ENCODE measurements around the gene COMT. TPM values are rescaled to one million over a fixed set of nuclear protein-coding genes. Genes with fewer than 3 reads are reported as not detected.

COMT gene
- total RNA-seq, 5 donors from 2014 or later (not counting 1 experiment from before 2014, with no cell fraction given) = 30.6 to 53.1 (median 50.5) TPM

DNA sequence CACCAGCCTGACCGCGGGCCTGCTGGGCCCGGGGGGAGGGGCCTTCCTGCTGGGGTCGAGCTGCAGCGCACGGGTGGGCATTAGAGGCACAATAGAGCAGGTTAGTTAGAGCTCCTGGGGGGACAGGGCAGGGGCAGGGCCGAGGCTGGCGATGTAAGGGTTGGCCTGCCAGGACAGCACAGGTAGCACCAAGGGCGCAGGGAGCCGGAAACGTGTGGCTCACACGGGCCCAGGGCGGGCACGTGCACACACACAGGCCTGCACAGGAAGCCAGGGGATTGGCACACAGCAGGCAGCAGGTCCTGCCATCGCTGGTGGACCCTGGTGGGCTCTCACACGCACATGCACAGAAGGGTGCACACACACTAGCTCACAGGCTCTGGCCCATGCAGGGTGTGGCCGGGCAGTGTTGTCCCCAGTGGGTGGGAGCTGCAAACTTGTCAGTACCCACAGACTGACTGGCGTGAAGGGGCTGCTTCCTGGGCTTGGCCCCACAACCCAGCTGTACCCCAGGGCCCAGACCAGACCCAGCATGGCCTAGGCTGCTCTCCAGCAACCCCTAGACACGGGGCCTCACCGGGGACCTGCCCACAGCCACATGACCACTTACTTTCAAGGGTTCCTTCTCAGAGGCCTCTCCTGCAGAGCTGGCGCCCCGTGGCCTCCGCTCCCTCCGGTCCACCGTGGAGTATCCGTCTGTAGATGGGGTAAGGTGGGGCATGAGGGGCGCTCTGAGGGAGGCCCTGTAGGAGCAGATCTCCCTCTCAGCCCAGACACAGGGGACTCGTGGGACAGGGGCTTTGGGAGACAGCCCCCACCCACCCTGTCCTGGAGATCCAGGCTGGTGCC is 29.9 kb downstream of the COMT start:
- peaks cover 0 to 49% of the 10 kb centered on the region in 2 experiments for H3K4me1 ChIP-seq (ENCODE audit: control insufficient read depth in 1 of 2, extremely low read depth in 1 of 2, insufficient read depth in 2 of 2, low read length in 2 of 2)
- no peak overlapping the region for H3K27ac Mint-ChIP-seq
- H3K36me3 Mint-ChIP-seq = peaks cover 4% of the 10 kb centered on the region
- WGBS (ENCODE audit: insufficient coverage) = 57% methylated on average over 19 of the region's 28 CpGs
- H3K27me3 Mint-ChIP-seq = no peaks in the 10 kb centered on the region
- no peaks in the 10 kb centered on the region for H3K9me3 Mint-ChIP-seq
- POLR2A ChIA-PET = no interaction called here
- peaks cover 12 to 22% (median 20%) of the 10 kb centered on the region in 3 donors for H3K4me1 Mint-ChIP-seq
- H3K4me3 Mint-ChIP-seq = no peak overlapping the region
- peak in 7 of 35 experiments; percentile 18 to 43 (median 32) for DNase-seq
- no peaks in the 10 kb centered on the region for H3K27me3 ChIP-seq (replicated peaks in 1 of 2; ENCODE audit: control insufficient read depth in 2 of 2, extremely low read depth in 1 of 2, insufficient read depth in 2 of 2, low read length in 1 of 2)
- H3K9me3 ChIP-seq = no peaks in the 10 kb centered on the region
- H3K36me3 ChIP-seq (ENCODE audit: control insufficient read depth in 2 of 2, extremely low read depth in 1 of 2, insufficient read depth in 1 of 2, low read length in 1 of 2) = peaks cover 7 to 17% of the 10 kb centered on the region in 2 donors
- H3K27ac ChIP-seq (ENCODE audit: low read length) = no peak overlapping the region
- CTCF ChIA-PET = interaction anchor here (0.9 to 1.3 kb wide), 2 partner anchors 157 to 158 kb away, joined by 4 read pairs; no protein-coding TSS in a partner anchor
- H3K4me3 ChIP-seq (ENCODE audit: control insufficient read depth in 1 of 2, extremely low read depth in 1 of 2, low read length in 1 of 2) = no peak overlapping the region
- peak; percentile 48 to 56 (median 51) for ATAC-seq (replicated peaks in 1 of 4)

DNA sequence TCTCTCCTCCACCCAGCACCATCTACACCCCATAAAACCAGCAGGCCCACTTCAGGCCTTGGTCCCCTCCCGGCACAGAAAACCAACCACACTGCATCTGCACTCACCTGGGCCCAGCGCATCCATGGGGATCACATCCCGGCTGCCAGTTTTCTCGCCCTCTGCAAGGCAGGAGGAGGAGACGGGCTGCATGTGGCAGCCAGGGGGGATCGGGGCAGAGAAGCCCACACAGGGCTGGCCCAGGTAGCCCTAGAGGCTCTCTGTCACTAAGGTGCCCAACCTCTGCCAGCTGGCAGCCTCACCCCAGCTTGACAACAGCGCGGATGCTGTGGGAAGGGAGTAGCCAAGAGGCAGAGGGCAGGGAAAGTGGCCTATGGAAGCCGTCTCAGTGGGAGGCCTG is 30.7 kb downstream of the COMT start:
- ATAC-seq (replicated peaks in 1 of 4) (no peak), DNase-seq (no peak)
- CTCF ChIA-PET = no interaction called here
- Mint-ChIP-seq H3K4me3 (no peak overlapping the region), H3K9me3 (no peaks in the 10 kb centered on the region), H3K4me1 (peaks cover 12 to 22% (median 20%) of the 10 kb centered on the region in 3 donors), H3K36me3 (peaks cover under 1% of the 10 kb centered on the region), H3K27me3 (no peaks in the 10 kb centered on the region), H3K27ac (no peak overlapping the region)
- H3K9me3 ChIP-seq = no peaks in the 10 kb centered on the region
- no peak overlapping the region for H3K27ac ChIP-seq (ENCODE audit: low read length)
- H3K4me3 ChIP-seq (ENCODE audit: control insufficient read depth in 1 of 2, extremely low read depth in 1 of 2, low read length in 1 of 2) = no peak overlapping the region
- POLR2A ChIA-PET = no interaction called here
- peaks cover 0 to 49% of the 10 kb centered on the region in 2 experiments for H3K4me1 ChIP-seq (ENCODE audit: control insufficient read depth in 1 of 2, extremely low read depth in 1 of 2, insufficient read depth in 2 of 2, low read length in 2 of 2)
- peaks cover 7 to 13% of the 10 kb centered on the region in 2 donors for H3K36me3 ChIP-seq (ENCODE audit: control insufficient read depth in 2 of 2, extremely low read depth in 1 of 2, insufficient read depth in 1 of 2, low read length in 1 of 2)
- H3K27me3 ChIP-seq (replicated peaks in 1 of 2; ENCODE audit: control insufficient read depth in 2 of 2, extremely low read depth in 1 of 2, insufficient read depth in 2 of 2, low read length in 1 of 2) = no peaks in the 10 kb centered on the region
- WGBS (ENCODE audit: insufficient coverage) = 95% methylated on average over 6 of the region's 9 CpGs

DNA sequence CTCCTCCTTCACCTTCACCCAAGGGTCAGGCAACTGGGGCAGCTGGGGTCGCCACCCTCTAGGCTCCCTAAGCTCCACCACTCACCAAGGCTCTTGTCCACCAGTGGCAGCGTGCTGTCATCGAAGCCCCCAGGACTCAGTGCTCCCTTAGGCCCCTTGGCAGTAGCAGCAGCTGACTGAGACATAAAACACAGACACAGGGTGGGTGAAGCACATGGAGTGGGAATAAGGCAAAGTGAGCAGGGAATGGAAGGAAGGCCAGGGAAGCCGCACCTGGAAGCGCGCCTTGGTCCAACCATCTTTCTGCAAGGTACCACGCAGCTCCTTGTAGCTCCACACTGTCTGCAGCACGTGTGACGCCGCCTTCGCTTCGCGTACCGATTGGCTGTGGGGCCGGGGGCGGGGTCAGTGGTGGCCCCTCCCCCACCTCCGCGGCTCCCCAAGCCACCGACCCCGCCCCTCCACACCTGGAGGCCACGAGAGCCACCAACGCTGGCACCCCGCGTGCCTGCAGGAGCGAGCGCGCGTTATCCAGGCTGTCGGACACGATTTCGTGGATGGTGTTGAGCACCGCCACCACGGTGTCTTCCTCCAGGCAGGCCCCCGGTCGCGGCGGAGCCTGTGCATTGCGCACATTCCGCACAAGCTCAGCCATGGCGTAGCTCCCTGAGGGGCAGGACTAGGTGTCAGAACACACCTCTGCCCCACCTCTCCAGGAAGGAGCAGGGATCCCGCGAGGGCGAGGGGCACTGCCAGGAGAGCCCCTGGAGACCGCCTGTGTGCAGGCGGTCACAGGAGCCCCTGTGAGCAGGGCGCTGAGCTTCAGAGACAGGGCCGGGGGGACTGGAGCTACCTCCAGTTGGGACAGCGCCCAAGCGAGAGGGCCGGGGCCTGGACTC is 31.3 kb downstream of the COMT start:
- Histone ChIP-seq H3K4me3 (ENCODE audit: control insufficient read depth in 1 of 2, extremely low read depth in 1 of 2, low read length in 1 of 2) (no peak overlapping the region), H3K36me3 (ENCODE audit: control insufficient read depth in 2 of 2, extremely low read depth in 1 of 2, insufficient read depth in 1 of 2, low read length in 1 of 2) (peaks cover 4 to 13% of the 10 kb centered on the region in 2 donors), H3K4me1 (ENCODE audit: control insufficient read depth in 1 of 2, extremely low read depth in 1 of 2, insufficient read depth in 2 of 2, low read length in 2 of 2) (peaks cover 0 to 49% of the 10 kb centered on the region in 2 experiments), H3K27me3 (replicated peaks in 1 of 2; ENCODE audit: control insufficient read depth in 2 of 2, extremely low read depth in 1 of 2, insufficient read depth in 2 of 2, low read length in 1 of 2) (peaks cover 0 to 4% of the 10 kb centered on the region in 2 experiments), H3K9me3 (no peaks in the 10 kb centered on the region), H3K27ac (ENCODE audit: low read length) (no peak overlapping the region)
- H3K27me3 Mint-ChIP-seq = no peaks in the 10 kb centered on the region
- ChIA-PET POLR2A (no interaction called here), CTCF (interaction anchor here in 1 of 2 donors (0.6 kb wide), 1 partner anchor 87 kb away, joined by 4 read pairs; no protein-coding TSS in a partner anchor)
- no peaks in the 10 kb centered on the region for H3K9me3 Mint-ChIP-seq
- H3K4me1 Mint-ChIP-seq = peaks cover 12 to 22% (median 20%) of the 10 kb centered on the region in 3 donors
- WGBS (ENCODE audit: insufficient coverage) = 93% methylated on average over 40 of the region's 50 CpGs
- DNase-seq (no peak), ATAC-seq (replicated peaks in 1 of 4) (no peak)
- no peak overlapping the region for H3K4me3 Mint-ChIP-seq
- H3K36me3 Mint-ChIP-seq = no peaks in the 10 kb centered on the region
- no peak overlapping the region for H3K27ac Mint-ChIP-seq

DNA sequence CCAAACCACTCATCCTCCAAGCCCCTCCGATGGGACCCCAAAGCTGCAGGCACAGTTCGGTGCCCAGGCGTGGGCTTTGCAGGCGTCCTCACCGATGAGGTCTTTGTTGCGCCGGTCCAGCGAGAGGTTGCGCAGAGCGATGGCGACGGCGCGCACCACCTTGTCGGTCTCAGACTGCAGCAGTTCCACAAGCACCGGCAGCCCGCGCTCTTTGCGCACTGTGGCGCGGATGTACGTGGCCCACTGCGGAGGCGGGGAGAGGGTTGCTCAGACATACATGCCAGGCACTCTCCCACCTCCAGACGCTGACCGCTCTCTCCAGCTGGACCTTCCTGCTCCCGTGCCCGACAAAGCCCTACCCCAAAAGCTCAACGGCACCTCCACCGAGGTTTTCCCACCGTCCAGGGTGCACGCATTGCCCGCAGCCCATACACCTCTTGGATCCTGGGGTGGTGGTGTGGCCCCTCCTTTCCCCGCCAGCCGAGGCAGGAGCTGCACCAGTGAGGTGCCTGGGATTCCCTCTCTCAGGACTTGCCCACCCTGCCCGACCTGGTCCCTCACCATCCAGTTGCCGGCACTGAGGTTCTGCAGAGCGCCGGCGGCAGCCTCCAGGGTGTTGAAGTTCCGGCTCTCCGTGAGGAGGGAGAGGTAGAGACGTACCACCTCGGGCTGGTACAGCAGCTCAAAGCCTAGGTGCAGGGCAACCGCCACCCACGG is 32.1 kb downstream of the COMT start:
- Mint-ChIP-seq H3K36me3 (no peaks in the 10 kb centered on the region), H3K4me1 (peaks cover 12 to 22% (median 20%) of the 10 kb centered on the region in 3 donors), H3K27ac (no peak overlapping the region), H3K27me3 (no peaks in the 10 kb centered on the region), H3K4me3 (no peak overlapping the region), H3K9me3 (no peaks in the 10 kb centered on the region)
- ChIA-PET CTCF (interaction anchor here (0.6 to 0.7 kb wide), 2 partner anchors 87 to 109 kb away, joined by 3 to 4 read pairs; no protein-coding TSS in a partner anchor), POLR2A (no interaction called here)
- peaks cover 0 to 4% of the 10 kb centered on the region in 2 experiments for H3K27me3 ChIP-seq (replicated peaks in 1 of 2; ENCODE audit: control insufficient read depth in 2 of 2, extremely low read depth in 1 of 2, insufficient read depth in 2 of 2, low read length in 1 of 2)
- no peak overlapping the region for H3K4me3 ChIP-seq (ENCODE audit: control insufficient read depth in 1 of 2, extremely low read depth in 1 of 2, low read length in 1 of 2)
- DNase-seq (no peak), ATAC-seq (replicated peaks in 1 of 4) (no peak)
- WGBS (ENCODE audit: insufficient coverage) = 95% methylated on average over 34 of the region's 46 CpGs
- H3K4me1 ChIP-seq (ENCODE audit: control insufficient read depth in 1 of 2, extremely low read depth in 1 of 2, insufficient read depth in 2 of 2, low read length in 2 of 2) = peaks cover 0 to 49% of the 10 kb centered on the region in 2 experiments
- peaks cover 0 to 7% of the 10 kb centered on the region in 2 donors for H3K36me3 ChIP-seq (ENCODE audit: control insufficient read depth in 2 of 2, extremely low read depth in 1 of 2, insufficient read depth in 1 of 2, low read length in 1 of 2)
- H3K9me3 ChIP-seq = no peaks in the 10 kb centered on the region
- no peak overlapping the region for H3K27ac ChIP-seq (ENCODE audit: low read length)

DNA sequence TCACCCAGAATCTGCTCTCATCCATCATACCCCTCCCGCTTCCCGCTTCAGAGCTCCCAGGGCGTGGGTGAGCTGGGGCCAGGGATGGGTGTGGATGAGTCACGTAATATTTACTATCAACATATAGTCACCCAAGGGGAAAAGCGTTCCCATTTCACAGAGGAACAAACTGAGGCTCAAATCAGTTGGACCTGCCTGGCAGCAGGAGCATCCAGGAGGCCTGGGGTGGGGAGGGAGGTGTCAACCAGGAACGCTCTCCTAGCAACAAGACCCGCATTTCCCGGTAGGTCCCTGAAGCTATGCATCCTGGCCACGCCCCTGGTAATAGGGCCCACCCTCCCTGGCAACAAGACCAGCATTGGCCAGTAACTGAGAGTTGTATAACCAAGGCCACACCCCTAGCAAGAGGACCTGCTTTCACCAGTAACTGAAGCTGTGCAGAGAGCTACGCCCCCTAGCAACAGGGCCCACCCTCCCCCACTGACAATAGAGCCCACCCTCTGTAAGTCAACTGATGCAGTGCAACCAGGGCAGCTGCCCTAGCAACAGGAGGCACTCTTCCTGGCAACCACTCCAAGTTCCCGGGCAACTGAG is 32.8 kb downstream of the COMT start:
- ATAC-seq (replicated peaks in 1 of 4) (peak in 1 of 4 experiments; percentile 64), DNase-seq (peak in 8 of 35 experiments; percentile 16 to 44 (median 27))
- Histone ChIP-seq H3K27me3 (replicated peaks in 1 of 2; ENCODE audit: control insufficient read depth in 2 of 2, extremely low read depth in 1 of 2, insufficient read depth in 2 of 2, low read length in 1 of 2) (peaks cover 0 to 4% of the 10 kb centered on the region in 2 experiments), H3K4me1 (ENCODE audit: control insufficient read depth in 1 of 2, extremely low read depth in 1 of 2, insufficient read depth in 2 of 2, low read length in 2 of 2) (peaks cover 0 to 49% of the 10 kb centered on the region in 2 experiments), H3K4me3 (ENCODE audit: control insufficient read depth in 1 of 2, extremely low read depth in 1 of 2, low read length in 1 of 2) (no peak overlapping the region), H3K27ac (ENCODE audit: low read length) (no peak overlapping the region), H3K36me3 (ENCODE audit: control insufficient read depth in 2 of 2, extremely low read depth in 1 of 2, insufficient read depth in 1 of 2, low read length in 1 of 2) (peaks cover 0 to 8% of the 10 kb centered on the region in 2 donors), H3K9me3 (no peaks in the 10 kb centered on the region)
- H3K4me1 Mint-ChIP-seq = peaks cover 12 to 22% (median 20%) of the 10 kb centered on the region in 3 donors
- H3K36me3 Mint-ChIP-seq = no peaks in the 10 kb centered on the region
- no peak overlapping the region for H3K4me3 Mint-ChIP-seq
- POLR2A ChIA-PET = no interaction called here
- no peaks in the 10 kb centered on the region for H3K9me3 Mint-ChIP-seq
- WGBS (ENCODE audit: insufficient coverage) = 39% methylated on average over 6 of the region's 11 CpGs
- no peak overlapping the region for H3K27ac Mint-ChIP-seq
- H3K27me3 Mint-ChIP-seq = no peaks in the 10 kb centered on the region
- CTCF ChIA-PET = interaction anchor here in 1 of 2 donors (0.7 kb wide), 1 partner anchor 108 kb away, joined by 3 read pairs; no protein-coding TSS in a partner anchor

Measured in T-cell (primary cell).